ENCODE measurements around the gene COX8A. TPM values are rescaled to one million over a fixed set of nuclear protein-coding genes. Genes with fewer than 3 reads are reported as not detected.

COX8A gene
- total and polyA plus RNA-seq, 2 donors, result 255 to 851 TPM

- Histone ChIP-seq H3K4me3 (ENCODE audit: low read depth, low read length) (no peak overlapping the region), H3K27ac (ENCODE audit: low read depth) (no peak overlapping the region), H3K4me1 (ENCODE audit: insufficient read depth) (no peaks in the 10 kb centered on the region), H3K36me3 (ENCODE audit: insufficient read depth) (no peaks in the 10 kb centered on the region)
- DNase-seq (ENCODE audit: extremely low spot score), result no peak
- 60% methylated on average over 23 of the region's 23 CpGs for WGBS
Measured at GRCh38 chr11:64001484-64002420, 27.3 kb downstream of the COX8A start.

DNA sequence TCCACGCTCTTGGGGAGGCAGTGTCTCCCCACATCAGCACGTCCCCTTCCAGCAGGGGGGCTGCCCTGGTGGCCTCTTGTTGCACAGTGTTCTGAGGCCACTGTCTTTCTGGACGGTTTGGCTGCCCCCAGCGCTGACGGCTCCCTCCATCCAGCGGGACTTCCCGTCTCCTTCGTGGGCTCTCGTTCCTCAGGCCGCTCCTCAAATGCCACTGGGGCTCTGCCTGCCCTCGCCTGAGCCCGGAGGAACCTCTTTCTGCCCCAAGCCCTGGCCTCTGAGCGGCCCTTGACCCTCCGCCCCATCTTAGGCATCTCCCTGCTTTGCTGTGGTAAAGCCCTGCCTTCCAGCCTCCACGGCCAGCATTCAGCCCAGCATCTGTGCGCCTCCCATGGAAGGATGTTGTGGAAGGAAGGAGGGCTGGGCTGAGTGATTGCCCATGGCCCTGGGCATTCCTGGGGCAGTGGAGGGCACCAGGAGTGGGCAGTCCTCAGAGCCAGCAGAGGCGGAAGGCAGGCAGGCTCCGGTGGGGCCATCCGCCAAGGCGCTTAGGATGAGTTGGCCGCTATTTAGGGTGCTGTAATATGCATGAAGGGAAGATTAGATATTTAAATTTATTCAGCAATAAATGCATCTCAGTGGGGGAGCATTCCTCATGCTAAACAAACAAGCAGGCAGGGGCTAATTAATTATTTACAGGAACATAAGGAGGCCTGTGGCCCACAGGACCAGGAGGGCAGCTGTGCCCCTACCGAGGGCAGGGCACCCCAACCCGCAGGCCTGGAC lies 29.6 kb downstream of the COX8A start:
- no peak for DNase-seq (ENCODE audit: extremely low spot score)
- Histone ChIP-seq H3K4me1 (ENCODE audit: insufficient read depth) (no peaks in the 10 kb centered on the region), H3K4me3 (ENCODE audit: low read depth, low read length) (no peak overlapping the region), H3K36me3 (ENCODE audit: insufficient read depth) (no peaks in the 10 kb centered on the region), H3K27ac (ENCODE audit: low read depth) (no peak overlapping the region)
- 77% methylated on average over 23 of the region's 23 CpGs for WGBS

DNA sequence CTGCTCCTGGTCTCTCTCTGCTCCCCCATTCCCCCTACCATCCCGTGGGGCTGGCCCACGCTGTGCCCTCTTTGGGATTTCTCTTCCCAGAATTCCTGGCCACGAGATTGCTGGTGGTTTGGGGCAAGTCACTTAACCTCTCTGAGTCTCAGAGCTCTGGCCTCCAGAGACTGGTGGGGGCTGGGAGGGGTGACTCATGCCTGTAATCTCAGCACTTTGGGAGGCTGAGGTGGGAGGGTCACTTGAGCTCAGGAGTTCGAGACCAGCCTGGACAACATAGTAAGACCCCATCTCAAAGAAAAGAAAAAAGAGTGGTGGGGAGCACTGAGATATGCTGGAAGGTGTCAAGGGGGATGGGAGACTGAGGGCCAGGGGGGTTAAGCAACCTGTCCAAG lies 30.2 kb downstream of the COX8A start:
- WGBS, result 76% methylated on average over 4 of the region's 4 CpGs
- DNase-seq (ENCODE audit: extremely low spot score), result no peak
- Histone ChIP-seq H3K4me1 (ENCODE audit: insufficient read depth) (no peaks in the 10 kb centered on the region), H3K4me3 (ENCODE audit: low read depth, low read length) (no peak overlapping the region), H3K27ac (ENCODE audit: low read depth) (no peak overlapping the region), H3K36me3 (ENCODE audit: insufficient read depth) (no peaks in the 10 kb centered on the region)

- H3K4me1 ChIP-seq (ENCODE audit: insufficient read depth), result no peaks in the 10 kb centered on the region
- no peak overlapping the region for H3K4me3 ChIP-seq (ENCODE audit: low read depth, low read length)
- DNase-seq (ENCODE audit: extremely low spot score), result no peak
- 92% methylated on average over 4 of the region's 4 CpGs for WGBS
- no peaks in the 10 kb centered on the region for H3K36me3 ChIP-seq (ENCODE audit: insufficient read depth)
- H3K27ac ChIP-seq (ENCODE audit: low read depth), result no peak overlapping the region
Measured at GRCh38 chr11:64005691-64006090, 31.3 kb downstream of the COX8A start.

- Histone ChIP-seq H3K27ac (ENCODE audit: low read depth) (no peak overlapping the region), H3K4me1 (ENCODE audit: insufficient read depth) (no peaks in the 10 kb centered on the region)
- no peak for DNase-seq (ENCODE audit: extremely low spot score)
Measured at GRCh38 chr11:64006398-64006797, 32.0 kb downstream of the COX8A start.

DNA sequence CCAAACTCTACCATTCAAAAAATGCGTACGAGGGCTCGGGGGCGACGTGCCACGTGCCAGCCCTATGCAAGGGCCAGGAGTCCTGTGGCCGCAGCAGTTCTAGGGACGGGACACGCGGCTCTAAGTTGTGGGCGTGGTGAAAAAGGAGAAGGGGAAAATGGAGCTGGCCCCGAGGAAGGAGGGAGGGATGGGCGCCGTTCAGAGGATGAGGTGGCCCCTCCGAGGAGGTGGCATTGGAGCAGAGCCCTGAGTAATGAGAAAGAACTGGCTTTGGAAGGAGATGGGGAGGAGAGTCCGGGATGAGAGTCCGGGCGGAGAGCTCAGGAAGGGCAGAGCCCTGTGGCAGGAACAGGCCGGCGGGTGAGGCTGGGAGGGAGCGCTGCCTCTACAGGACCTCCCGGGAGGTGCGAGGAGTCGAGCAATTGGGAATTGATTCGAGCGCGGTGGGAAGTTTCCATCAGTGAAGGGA lies 32.8 kb downstream of the COX8A start:
- peak overlapping the region; percentile 19 for H3K4me3 ChIP-seq (ENCODE audit: low read depth, low read length)
- no peak for DNase-seq (ENCODE audit: extremely low spot score)
- no peaks in the 10 kb centered on the region for H3K36me3 ChIP-seq (ENCODE audit: insufficient read depth)
- no peak overlapping the region for H3K27ac ChIP-seq (ENCODE audit: low read depth)
- 3% methylated on average over 27 of the region's 27 CpGs for WGBS
- no peaks in the 10 kb centered on the region for H3K4me1 ChIP-seq (ENCODE audit: insufficient read depth)

More at GRCh38 chr11:64006398-64006797, 32.0 kb downstream of the COX8A start:
- Histone ChIP-seq H3K4me3 (ENCODE audit: low read depth, low read length) (no peak overlapping the region), H3K36me3 (ENCODE audit: insufficient read depth) (no peaks in the 10 kb centered on the region)
- WGBS, result 77% methylated on average over 12 of the region's 12 CpGs

- H3K27ac ChIP-seq (ENCODE audit: low read depth), result no peak overlapping the region
- WGBS, result 5% methylated on average over 40 of the region's 40 CpGs
- peak overlapping the region; percentile 19 for H3K4me3 ChIP-seq (ENCODE audit: low read depth, low read length)
Measured at GRCh38 chr11:64007629-64008282, 33.3 kb downstream of the COX8A start.

DNA sequence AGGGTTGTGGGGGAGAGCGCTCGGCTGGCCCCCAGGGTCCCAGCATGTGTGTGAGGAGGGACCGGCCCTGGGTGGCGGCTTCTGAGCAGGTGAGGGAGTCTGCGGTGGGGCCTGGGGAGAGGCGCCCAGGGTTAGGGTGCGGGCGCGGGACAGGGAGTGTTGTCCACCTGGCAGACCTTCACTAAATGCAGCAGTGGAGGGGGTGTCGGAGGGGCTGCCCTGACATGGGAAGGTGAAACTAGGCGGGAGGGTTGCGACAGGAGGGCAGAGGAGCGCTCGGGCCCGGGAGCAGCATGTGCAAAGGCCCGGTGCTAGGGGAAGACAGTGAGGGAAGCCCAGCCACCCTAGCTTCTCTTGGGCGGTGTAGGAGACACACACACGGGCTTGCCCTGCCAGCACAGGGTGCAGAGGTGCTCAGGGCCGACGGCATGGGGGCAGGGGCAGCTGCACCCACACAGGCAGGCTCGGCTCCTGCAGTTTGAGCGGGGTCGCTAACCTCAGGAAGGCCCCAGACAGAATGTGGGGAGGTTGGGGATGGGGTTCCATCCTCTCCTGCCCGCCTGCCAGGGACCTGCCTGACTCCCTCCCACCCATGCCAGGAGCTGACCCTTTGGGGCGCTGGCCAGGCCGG lies 34.0 kb downstream of the COX8A start:
- Histone ChIP-seq H3K36me3 (ENCODE audit: insufficient read depth) (no peaks in the 10 kb centered on the region), H3K27ac (ENCODE audit: low read depth) (no peak overlapping the region), H3K4me3 (ENCODE audit: low read depth, low read length) (no peak overlapping the region), H3K4me1 (ENCODE audit: insufficient read depth) (no peaks in the 10 kb centered on the region)
- no peak for DNase-seq (ENCODE audit: extremely low spot score)
- 93% methylated on average over 26 of the region's 26 CpGs for WGBS

More at GRCh38 chr11:64007629-64008282, 33.3 kb downstream of the COX8A start:
- Histone ChIP-seq H3K36me3 (ENCODE audit: insufficient read depth) (no peaks in the 10 kb centered on the region), H3K4me1 (ENCODE audit: insufficient read depth) (no peaks in the 10 kb centered on the region)
- DNase-seq (ENCODE audit: extremely low spot score), result no peak

DNA sequence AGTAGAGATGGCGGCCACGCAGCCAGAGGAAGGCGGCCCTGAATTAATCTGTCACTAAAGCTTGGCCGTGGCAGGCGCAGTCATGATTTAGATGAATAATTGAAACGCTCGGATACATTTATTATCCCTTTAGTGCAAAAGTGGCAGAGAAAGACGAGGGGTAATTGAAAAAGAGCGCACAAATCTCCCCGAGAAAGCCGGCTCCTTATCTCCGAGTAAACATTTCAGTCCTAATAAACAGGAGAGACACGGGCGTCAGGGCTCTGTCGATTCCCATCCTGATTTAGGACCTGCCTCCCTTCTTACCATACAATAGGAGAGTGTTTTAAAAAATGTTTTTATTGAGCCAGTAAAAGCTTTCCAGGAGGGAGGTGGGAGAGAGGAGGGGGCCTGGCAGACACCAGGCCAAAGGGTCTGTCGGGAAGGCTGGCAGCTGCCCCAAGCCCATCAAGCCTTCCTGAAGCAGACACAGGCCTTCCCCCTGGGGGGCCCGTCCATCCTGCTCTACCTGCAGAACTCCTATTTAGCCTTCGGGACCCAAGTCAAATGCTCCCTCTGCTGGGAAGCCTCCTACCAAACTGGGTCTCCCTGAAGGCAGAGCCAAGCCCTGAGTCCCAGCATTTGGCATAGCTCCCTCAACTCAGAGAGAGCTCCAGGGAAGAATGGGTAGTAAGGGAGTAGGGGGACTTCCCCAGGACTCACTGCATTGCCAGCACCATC lies 34.7 kb downstream of the COX8A start:
- Histone ChIP-seq H3K4me1 (ENCODE audit: insufficient read depth) (no peaks in the 10 kb centered on the region), H3K36me3 (ENCODE audit: insufficient read depth) (no peaks in the 10 kb centered on the region), H3K27ac (ENCODE audit: low read depth) (no peak overlapping the region), H3K4me3 (ENCODE audit: low read depth, low read length) (no peak overlapping the region)
- no peak for DNase-seq (ENCODE audit: extremely low spot score)
- WGBS, result 90% methylated on average over 18 of the region's 18 CpGs

GRCh38 chr11:64009710-64010109 lies 35.3 kb downstream of the COX8A start:
- no peaks in the 10 kb centered on the region for H3K36me3 ChIP-seq (ENCODE audit: insufficient read depth)
- no peak for DNase-seq (ENCODE audit: extremely low spot score)
- no peak overlapping the region for H3K27ac ChIP-seq (ENCODE audit: low read depth)
- H3K4me3 ChIP-seq (ENCODE audit: low read depth, low read length), result no peak overlapping the region
- WGBS, result 95% methylated on average over 8 of the region's 8 CpGs
- no peaks in the 10 kb centered on the region for H3K4me1 ChIP-seq (ENCODE audit: insufficient read depth)

GRCh38 chr11:64010783-64011182 lies 36.4 kb downstream of the COX8A start:
- Histone ChIP-seq H3K4me3 (ENCODE audit: low read depth, low read length) (no peak overlapping the region), H3K36me3 (ENCODE audit: insufficient read depth) (no peaks in the 10 kb centered on the region), H3K4me1 (ENCODE audit: insufficient read depth) (no peaks in the 10 kb centered on the region), H3K27ac (ENCODE audit: low read depth) (no peak overlapping the region)
- DNase-seq (ENCODE audit: extremely low spot score), result no peak
- 100% methylated on average over 2 of the region's 2 CpGs for WGBS

DNA sequence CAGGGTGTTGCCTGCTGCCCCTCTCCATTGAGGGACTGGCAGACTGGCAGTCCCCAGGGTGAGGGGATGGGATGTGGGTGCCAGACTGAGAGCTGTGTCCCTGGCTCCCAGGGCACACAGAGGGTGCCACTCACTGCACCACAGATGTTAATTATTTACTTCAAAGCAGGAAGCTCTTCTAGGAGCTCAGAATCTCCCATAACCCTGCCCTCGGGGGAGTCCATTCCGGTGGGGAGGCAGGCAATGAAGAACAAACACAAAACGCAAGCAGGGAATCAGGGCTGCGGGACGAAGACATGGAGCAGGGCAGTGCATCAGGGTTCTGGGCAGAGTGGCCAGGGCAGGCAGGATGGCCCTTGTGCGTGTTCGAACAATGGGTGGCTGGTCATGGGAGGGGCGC lies 37.0 kb downstream of the COX8A start:
- DNase-seq (ENCODE audit: extremely low spot score), result no peak
- no peak overlapping the region for H3K4me3 ChIP-seq (ENCODE audit: low read depth, low read length)
- 87% methylated on average over 8 of the region's 8 CpGs for WGBS
- H3K36me3 ChIP-seq (ENCODE audit: insufficient read depth), result no peaks in the 10 kb centered on the region
- no peak overlapping the region for H3K27ac ChIP-seq (ENCODE audit: low read depth)
- no peaks in the 10 kb centered on the region for H3K4me1 ChIP-seq (ENCODE audit: insufficient read depth)
